Dendritic cell treated with granulocyte-macrophage colony-stimulating factor and Interleukin-4, amounts not matched to agents 40 ng/mL and 50 ng/mL, for 4 days (primary cell): ENCODE results near the gene CCDC106.

Source experiments
- H3K27ac Mint-ChIP-seq: one replicate; pipeline ENCODE4 v1.8.0; 2022; ENCODE audit warnings: mild to moderate bottlenecking, mixed read lengths
- H3K27me3 Mint-ChIP-seq: one replicate; pipeline ENCODE4 v1.8.0; 2022; ENCODE audit warnings: mild to moderate bottlenecking, mixed read lengths
- H3K36me3 Mint-ChIP-seq: one replicate; pipeline ENCODE4 v1.8.0; 2022; ENCODE audit warnings: low read depth, mixed read lengths
- H3K4me1 Mint-ChIP-seq: one replicate; pipeline ENCODE4 v1.8.0; 2022; ENCODE audit warnings: low read depth, mixed read lengths
- H3K4me3 Mint-ChIP-seq: one replicate; pipeline ENCODE4 v1.8.0; 2022; ENCODE audit warnings: mild to moderate bottlenecking, moderate library complexity, mixed read lengths
- H3K9me3 Mint-ChIP-seq: one replicate; pipeline ENCODE4 v1.8.0; 2022; ENCODE audit warnings: mixed read lengths
- intact Hi-C: fragments of 100-400 bp; cut with micrococcal nuclease; formaldehyde crosslinking; loops from one replicate; pipeline ENCODE4 v1.15.0; 2022

Gene CCDC106

GRCh38 chr19:55606471-55606787 is 41.6 kb upstream of the CCDC106 start:
- Mint-ChIP-seq H3K27me3 (no peaks in the 10 kb centered on the region), H3K27ac (peak overlapping the region; percentile 91), H3K4me3 (peak overlapping the region; percentile 94), H3K9me3 (no peaks in the 10 kb centered on the region), H3K4me1 (peaks cover 86% of the 10 kb centered on the region), H3K36me3 (peaks cover 84% of the 10 kb centered on the region)
- intact Hi-C loops, result no loop called here

GRCh38 chr19:55606817-55607216 is 41.2 kb upstream of the CCDC106 start:
- H3K36me3 Mint-ChIP-seq, result peaks cover 81% of the 10 kb centered on the region
- peak overlapping the region; percentile 94 for H3K4me3 Mint-ChIP-seq
- H3K27me3 Mint-ChIP-seq, result no peaks in the 10 kb centered on the region
- H3K27ac Mint-ChIP-seq, result peak overlapping the region; percentile 91
- H3K9me3 Mint-ChIP-seq, result no peaks in the 10 kb centered on the region
- intact Hi-C loops, result no loop called here
- H3K4me1 Mint-ChIP-seq, result peaks cover 86% of the 10 kb centered on the region

GRCh38 chr19:55609326-55609725 is 38.7 kb upstream of the CCDC106 start:
- peaks cover 78% of the 10 kb centered on the region for H3K4me1 Mint-ChIP-seq
- no peak overlapping the region for H3K4me3 Mint-ChIP-seq
- H3K36me3 Mint-ChIP-seq, result peaks cover 77% of the 10 kb centered on the region
- H3K27me3 Mint-ChIP-seq, result no peaks in the 10 kb centered on the region
- no peak overlapping the region for H3K27ac Mint-ChIP-seq
- intact Hi-C loops, result no loop called here
- no peaks in the 10 kb centered on the region for H3K9me3 Mint-ChIP-seq

GRCh38 chr19:55611300-55611982 is 36.6 kb upstream of the CCDC106 start:
- H3K36me3 Mint-ChIP-seq, result peaks cover 90% of the 10 kb centered on the region
- peaks cover 65% of the 10 kb centered on the region for H3K4me1 Mint-ChIP-seq
- intact Hi-C loops, result no loop called here
- H3K27me3 Mint-ChIP-seq, result no peaks in the 10 kb centered on the region
- H3K27ac Mint-ChIP-seq, result peak overlapping the region; percentile 71
- H3K4me3 Mint-ChIP-seq, result peak overlapping the region; percentile 50
- no peaks in the 10 kb centered on the region for H3K9me3 Mint-ChIP-seq

GRCh38 chr19:55611983-55612645 is 35.9 kb upstream of the CCDC106 start:
- Mint-ChIP-seq H3K4me3 (peak overlapping the region; percentile 50), H3K27ac (peak overlapping the region; percentile 71), H3K36me3 (peaks cover 90% of the 10 kb centered on the region), H3K27me3 (no peaks in the 10 kb centered on the region), H3K4me1 (peaks cover 65% of the 10 kb centered on the region), H3K9me3 (no peaks in the 10 kb centered on the region)
- intact Hi-C loops, result no loop called here

- H3K4me3 Mint-ChIP-seq, result no peak overlapping the region
Observed at GRCh38 chr19:55613396-55613795, 34.6 kb upstream of the CCDC106 start.

GRCh38 chr19:55613930-55614710 is 33.9 kb upstream of the CCDC106 start:
- Mint-ChIP-seq H3K36me3 (peaks cover 79% of the 10 kb centered on the region), H3K4me3 (no peak overlapping the region), H3K27me3 (no peaks in the 10 kb centered on the region), H3K9me3 (no peaks in the 10 kb centered on the region), H3K27ac (no peak overlapping the region), H3K4me1 (peaks cover 63% of the 10 kb centered on the region)
- intact Hi-C loops, result no loop called here

More at GRCh38 chr19:55613396-55613795, 34.6 kb upstream of the CCDC106 start:
- no peaks in the 10 kb centered on the region for H3K27me3 Mint-ChIP-seq
- H3K36me3 Mint-ChIP-seq, result peaks cover 86% of the 10 kb centered on the region
- H3K27ac Mint-ChIP-seq, result peak overlapping the region; percentile 71
- no peaks in the 10 kb centered on the region for H3K9me3 Mint-ChIP-seq
- H3K4me1 Mint-ChIP-seq, result peaks cover 61% of the 10 kb centered on the region
- intact Hi-C loops, result no loop called here

GRCh38 chr19:55614711-55615542 is 33.1 kb upstream of the CCDC106 start:
- Mint-ChIP-seq H3K36me3 (peaks cover 76% of the 10 kb centered on the region), H3K27me3 (no peaks in the 10 kb centered on the region), H3K4me1 (peaks cover 63% of the 10 kb centered on the region), H3K27ac (no peak overlapping the region), H3K4me3 (no peak overlapping the region), H3K9me3 (no peaks in the 10 kb centered on the region)
- intact Hi-C loops, result no loop called here

GRCh38 chr19:55615543-55616394 is 32.2 kb upstream of the CCDC106 start:
- H3K27ac Mint-ChIP-seq, result no peak overlapping the region
- no peak overlapping the region for H3K4me3 Mint-ChIP-seq
- H3K9me3 Mint-ChIP-seq, result no peaks in the 10 kb centered on the region
- H3K27me3 Mint-ChIP-seq, result no peaks in the 10 kb centered on the region
- peaks cover 63% of the 10 kb centered on the region for H3K4me1 Mint-ChIP-seq
- peaks cover 76% of the 10 kb centered on the region for H3K36me3 Mint-ChIP-seq
- intact Hi-C loops, result no loop called here

- intact Hi-C loops, result no loop called here
- Mint-ChIP-seq H3K27me3 (no peaks in the 10 kb centered on the region), H3K4me3 (no peak overlapping the region), H3K27ac (no peak overlapping the region), H3K4me1 (peaks cover 63% of the 10 kb centered on the region), H3K9me3 (no peaks in the 10 kb centered on the region), H3K36me3 (peaks cover 76% of the 10 kb centered on the region)
Observed at GRCh38 chr19:55616395-55616875, 31.6 kb upstream of the CCDC106 start.

GRCh38 chr19:55617426-55617825 is 30.6 kb upstream of the CCDC106 start:
- peaks cover 86% of the 10 kb centered on the region for H3K36me3 Mint-ChIP-seq
- no peaks in the 10 kb centered on the region for H3K9me3 Mint-ChIP-seq
- H3K27me3 Mint-ChIP-seq, result no peaks in the 10 kb centered on the region
- no peak overlapping the region for H3K4me3 Mint-ChIP-seq
- H3K4me1 Mint-ChIP-seq, result peaks cover 58% of the 10 kb centered on the region
- intact Hi-C loops, result no loop called here
- H3K27ac Mint-ChIP-seq, result no peak overlapping the region

GRCh38 chr19:55618426-55618825 is 29.6 kb upstream of the CCDC106 start:
- Mint-ChIP-seq H3K27ac (peak overlapping the region; percentile 6), H3K4me1 (peaks cover 56% of the 10 kb centered on the region), H3K27me3 (no peaks in the 10 kb centered on the region), H3K9me3 (no peaks in the 10 kb centered on the region), H3K4me3 (no peak overlapping the region), H3K36me3 (peaks cover 79% of the 10 kb centered on the region)
- intact Hi-C loops, result no loop called here

- intact Hi-C loops, result no loop called here
- H3K4me1 Mint-ChIP-seq, result peaks cover 64% of the 10 kb centered on the region
- H3K27me3 Mint-ChIP-seq, result no peaks in the 10 kb centered on the region
- peaks cover 74% of the 10 kb centered on the region for H3K36me3 Mint-ChIP-seq
- no peaks in the 10 kb centered on the region for H3K9me3 Mint-ChIP-seq
- no peak overlapping the region for H3K4me3 Mint-ChIP-seq
- no peak overlapping the region for H3K27ac Mint-ChIP-seq
Observed at GRCh38 chr19:55619286-55619685, 28.7 kb upstream of the CCDC106 start.
